NCI-H2171 treated with DMSO at 0.1 percent for 48 hours (cell line): ENCODE results near the gene FBXO34.

Experiments
- DNase-seq: peaks from one replicate; lab custom pipeline; 2025; lab: John Stamatoyannopoulos, UW

The FBXO34 gene

DNA sequence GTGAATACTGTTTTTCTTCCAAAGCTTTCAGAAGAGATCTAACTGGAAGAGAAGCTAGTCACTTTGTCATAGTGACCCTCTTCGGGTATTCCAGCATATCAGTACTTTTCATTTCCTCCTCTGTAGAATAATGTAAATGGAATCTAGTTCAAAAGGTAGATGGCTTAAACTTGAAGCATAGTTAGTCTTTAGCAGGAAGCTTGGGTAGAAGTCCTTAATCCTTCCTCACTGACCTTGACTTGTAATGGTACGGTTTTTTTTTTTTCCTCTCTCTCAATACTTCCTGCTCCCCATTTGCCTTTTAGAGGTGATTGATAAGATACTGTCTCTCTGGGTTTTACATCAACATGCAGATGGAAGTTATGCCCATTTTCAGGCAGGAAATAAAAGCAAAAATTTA, 1.7 kb downstream of the FBXO34 start:
- DNase-seq, result no peak

DNA sequence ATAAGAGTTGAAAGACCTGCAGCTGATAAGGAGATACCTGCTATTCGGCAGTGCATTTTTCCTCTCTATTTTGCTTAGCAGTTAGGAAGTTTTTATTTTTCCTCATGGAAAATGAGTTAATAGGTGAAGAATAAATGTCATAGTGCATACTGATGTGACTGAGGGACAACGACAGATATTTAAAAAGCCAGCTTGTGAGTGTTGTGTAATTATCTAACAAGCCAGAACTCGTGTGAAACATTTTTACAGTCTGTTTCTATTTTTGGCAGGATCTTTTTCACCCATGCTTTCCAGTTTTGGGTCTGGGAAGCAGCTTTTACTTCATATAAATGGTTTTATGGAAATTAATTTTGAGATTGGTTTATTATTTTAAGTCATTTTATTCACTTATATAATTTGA, 2.9 kb downstream of the FBXO34 start:
- DNase-seq, result peak; percentile 39

DNA sequence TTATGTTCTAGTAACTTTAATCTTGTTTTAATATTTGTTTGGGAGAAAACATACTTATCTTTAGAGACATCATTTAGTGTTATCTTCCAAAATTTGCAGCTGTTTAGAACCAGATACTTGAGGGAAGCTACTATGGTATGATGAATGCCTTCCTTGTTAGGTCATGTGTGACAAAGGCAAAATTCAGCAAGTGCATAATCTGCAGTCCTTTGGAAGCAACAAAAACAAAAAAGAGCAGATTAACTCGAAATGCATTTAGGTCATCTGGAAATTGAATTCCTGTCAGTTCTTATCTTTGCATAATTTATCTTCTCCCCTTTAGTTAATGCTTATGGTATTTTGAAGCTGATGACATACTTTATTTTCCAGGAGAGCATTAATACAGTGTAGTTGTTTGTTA, 3.5 kb downstream of the FBXO34 start:
- no peak for DNase-seq

DNA sequence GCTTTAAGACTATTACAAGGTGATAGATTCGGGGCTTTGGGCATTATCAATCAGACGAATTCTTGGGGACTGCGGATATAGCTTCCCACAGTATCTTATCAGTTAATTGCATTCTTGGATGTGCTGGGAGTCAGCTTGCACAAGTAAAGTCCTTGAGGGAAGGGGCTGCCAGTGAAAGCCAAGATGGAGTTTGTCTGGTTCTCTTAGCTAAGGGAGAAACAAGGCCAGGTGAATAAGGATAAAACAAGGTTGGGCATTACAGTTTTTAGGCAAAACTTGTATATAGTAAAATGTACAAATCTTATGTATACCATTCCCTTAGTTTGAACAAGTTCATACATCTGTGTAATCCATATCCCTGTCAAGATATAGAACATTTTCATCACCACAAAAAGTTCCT, 5.5 kb downstream of the FBXO34 start:
- DNase-seq, result no peak

DNA sequence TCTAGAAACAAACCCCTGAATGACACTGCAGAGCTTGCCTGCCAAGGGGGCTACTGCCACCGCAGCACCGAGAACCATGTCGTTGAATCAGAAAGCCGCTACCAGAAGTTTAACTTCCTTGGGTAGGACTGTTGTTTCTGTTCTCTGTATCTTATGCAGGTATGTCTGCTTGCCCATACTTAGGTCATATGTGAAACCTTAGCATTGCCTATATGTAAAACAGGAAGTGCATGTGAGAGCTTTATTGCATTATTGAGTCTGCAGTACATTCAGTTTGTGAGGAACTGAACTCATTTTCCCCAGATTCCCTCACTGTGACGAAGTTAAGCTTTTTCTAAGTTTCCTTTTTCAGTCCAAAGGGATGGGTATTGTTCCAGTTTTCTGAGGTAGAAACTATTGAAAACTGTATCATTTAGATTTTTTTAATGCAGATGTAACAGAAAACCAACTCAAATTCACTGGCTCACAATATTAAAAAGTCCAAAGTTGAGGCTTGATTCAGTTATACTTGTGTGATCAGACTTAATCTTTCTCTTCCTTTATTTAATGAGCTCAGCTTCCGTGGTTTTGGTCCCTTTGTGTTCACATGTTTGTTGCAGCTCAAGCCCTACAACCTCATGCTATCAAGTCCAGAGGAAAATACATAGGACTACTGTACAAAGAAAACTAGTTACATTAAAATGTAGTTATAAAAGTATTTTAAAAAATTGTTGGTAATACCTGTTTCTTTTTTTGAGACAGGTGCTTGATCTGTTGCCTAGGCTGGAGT, 6.9 kb downstream of the FBXO34 start:
- DNase-seq, result no peak

DNA sequence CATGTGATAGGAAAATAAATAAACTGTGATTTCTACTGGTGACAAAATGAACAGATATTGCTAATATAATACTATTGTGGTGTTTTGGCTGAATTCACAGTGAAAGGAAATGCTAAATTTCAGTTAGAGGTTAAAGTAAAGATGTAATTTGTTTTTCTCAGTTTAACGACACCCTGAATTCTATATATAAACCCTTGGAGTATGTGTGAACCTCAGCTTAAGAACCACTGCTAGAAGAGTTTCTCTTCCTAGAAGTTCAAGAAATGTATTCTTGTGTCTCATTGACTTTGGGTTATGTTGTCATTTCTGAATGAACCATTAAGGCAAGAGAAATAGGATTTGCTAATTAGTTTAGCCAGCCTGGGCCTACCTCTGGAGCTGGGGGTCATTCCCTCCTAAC, 8.2 kb downstream of the FBXO34 start:
- DNase-seq, result no peak

DNA sequence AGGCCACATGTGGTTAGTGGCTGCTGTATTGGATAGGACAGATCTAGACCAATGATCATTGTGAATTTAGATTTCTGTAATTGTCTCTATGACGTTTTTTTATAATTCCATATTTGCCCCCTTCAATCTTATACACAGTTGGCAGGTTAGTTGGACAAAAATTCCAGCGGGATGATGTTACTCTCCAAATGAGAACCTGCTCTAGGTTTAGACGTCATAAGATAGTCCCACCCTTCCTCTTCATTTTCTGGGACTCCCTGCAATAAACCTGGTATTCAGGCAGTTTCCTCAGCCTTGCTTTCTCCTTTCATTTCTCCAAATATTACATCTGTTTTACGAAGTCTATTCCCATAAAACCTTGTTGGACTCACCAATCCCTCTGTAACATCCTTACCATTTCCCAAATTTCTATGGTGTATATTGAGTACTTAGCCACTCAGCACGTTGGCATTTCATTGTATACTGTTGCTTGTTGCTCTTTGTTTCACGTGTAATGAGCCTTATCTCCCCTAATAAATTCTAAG, 10.2 kb downstream of the FBXO34 start:
- no peak for DNase-seq

DNA sequence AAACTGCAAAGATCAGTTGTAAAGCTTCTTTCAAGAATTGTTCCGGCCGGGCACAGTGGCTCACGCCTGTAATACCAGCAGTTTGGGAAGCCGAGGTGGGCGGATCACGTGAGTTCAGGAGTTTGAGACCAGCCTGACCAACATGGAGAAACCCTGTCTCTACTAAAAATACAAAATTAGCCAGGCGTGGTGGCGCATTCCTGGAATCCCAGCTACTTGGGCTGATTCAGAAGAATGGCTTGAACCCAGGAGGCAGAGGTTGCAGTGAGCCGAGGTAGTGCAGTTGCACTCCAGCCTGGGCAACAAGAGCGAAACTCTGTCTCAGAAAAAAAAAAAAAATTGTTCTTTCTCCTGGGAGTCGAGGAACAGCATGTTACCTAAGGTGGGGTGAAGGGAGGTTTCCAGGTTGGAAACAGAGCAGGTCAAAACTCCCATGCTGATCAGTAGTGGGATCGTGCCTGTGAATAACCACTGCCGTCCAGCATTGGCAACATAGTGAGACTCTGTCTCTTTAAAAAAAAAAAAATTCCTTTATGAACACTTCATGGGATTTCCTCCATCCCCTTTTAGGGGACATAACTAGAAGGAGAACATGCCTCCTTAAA, 13.9 kb downstream of the FBXO34 start:
- DNase-seq, result no peak

DNA sequence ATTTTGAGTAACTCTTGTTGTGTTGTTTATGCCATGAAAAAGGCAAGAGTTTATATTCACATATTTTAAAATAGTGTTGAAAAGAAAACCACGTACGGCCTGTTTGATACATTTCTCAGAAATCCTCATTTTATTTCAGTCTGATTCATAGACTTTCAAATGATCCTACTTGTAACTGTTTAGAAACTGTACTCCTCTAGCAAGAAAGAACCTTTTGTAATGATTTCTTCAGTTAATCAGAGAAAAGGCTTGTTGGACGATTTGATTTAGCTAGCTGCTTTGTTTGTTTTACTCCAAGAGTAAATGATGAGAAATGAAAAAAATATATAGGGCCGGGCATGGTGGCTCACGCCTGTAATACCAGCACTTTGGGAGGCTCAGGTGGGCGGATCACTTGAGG, 17.2 kb downstream of the FBXO34 start:
- DNase-seq, result no peak

DNA sequence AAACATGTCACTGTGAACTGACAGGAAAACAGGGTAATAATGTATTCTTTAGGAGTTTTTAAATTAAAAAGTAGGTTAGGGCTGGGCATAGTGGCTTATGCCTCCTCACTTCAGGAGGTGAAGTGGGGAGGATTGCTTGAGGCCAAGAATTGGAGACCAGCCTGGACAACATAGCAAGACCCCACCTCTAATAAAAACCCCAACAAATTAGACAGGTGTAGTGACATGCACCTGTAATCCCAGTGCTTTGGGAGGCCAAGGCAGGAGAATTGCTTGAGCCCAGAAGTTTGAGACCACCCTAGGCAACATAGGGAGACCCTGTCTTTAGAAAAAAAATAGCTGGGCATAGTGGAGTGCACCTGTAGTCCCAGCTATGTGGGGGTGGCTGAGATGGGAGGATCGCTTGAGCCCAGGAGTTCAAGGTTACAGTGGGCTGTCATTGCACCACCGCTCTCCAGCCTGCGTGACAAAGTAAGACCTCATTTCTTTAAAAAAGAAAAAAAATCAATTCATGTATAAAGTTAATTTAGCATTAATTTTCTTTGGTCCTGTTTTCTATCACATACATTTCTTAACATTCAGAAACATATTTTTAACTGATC, 20.4 kb downstream of the FBXO34 start:
- DNase-seq, result no peak

DNA sequence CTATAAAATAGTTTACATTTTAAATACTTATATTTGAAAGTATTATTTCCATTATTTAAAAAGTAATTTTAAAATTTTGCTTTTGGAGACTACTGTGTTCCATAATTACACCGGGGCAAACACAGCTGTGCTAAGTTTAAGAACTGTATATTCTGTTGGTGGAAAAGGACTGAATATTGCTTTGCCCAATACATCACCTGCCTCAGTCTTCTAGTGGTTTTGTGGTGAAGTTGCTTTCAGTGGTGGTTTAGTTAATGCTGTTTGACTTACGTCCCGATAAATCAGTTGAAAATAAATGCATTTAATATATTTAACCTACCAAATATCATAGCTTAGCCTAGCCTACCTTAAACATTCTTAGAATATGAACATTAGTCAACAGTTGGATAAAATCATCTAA, 23.4 kb downstream of the FBXO34 start:
- no peak for DNase-seq

DNA sequence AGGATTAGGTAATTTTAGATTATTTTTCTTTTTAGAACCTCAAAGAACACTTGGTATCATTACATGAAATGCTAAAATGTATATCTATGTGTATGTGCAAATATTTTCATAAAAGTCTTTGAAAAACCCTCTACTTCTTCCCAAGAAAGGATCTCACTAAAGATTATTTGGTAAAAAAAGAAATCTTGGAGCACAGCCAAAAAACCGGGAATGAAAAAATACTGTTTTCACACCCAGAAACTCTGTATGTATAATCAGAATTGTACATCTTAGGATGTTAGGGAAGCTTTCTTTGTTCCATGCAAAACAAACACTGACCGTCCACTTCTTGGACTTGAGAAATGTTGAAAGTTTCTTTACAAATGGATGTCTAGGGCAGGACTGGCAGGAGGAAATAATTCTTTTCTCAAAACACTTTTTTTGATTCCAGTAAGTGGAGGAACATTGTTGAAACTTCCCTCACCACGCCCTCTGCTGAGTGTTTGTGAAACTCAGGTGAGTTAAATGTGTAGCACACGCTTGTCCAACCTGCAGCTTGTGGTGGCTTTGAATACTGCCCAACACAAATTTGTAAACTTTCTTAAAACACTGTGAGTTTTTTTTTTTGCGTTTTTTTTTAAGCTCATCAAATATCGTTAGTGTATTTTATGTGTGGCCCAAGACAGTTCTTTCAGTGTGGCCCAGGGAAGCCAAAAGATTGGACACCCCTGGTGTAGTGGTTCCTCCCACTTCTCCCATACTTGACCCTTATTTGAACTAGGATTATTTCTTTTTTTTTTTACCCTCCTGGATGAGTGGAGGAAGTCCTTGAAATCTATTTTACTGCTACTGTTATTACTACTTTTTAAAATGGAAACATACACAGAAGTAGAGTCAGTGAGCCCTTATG, 26.6 kb downstream of the FBXO34 start:
- peak; percentile 23 for DNase-seq

DNA sequence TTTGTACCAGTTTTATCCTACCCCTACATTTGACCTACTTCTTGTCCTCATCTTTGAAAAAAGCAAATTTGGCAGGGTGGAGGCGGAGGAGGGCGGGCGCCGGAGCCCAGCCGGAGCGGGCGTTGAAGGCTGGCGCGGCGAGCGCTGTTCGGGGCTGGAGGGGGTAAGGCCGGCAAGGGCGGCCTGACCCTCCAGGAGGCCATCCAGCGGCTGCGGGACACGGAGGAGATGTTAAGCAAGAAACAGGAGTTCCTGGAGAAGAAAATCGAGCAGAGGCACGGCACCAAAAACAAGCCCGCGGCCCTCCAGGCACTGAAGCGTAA, 27.2 kb downstream of the FBXO34 start:
- no peak for DNase-seq

DNA sequence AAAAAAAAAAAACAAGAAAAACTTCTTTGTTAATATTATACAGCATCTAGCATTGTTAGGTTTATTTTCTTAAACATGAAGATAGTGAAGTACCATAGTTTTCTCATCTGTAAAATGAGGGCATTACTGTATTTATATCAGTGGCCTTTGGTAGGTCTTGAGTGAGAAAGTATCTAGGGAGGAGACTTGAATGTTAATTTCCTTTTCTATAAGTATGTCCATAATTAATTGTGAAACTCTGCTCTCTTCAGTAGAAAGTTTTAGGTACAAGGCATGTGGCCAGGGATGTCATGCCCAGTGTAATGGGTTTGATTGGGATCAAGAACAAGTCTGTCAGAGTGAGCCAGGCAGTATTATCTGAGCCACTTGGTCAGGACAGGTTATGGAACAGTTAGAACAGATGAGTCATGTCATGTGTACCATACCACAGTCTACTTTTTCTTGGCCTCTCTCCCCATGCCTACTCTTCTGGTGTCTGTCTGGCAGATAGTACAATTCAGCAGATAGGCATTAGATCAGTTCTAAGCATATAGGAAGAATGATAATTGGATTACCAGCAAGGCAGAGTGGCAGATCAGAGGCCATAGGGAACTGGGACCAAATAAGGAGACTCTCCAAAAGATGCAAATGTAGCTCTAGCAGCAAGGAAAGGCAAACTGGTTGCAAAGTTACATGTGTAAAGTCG, 30.4 kb downstream of the FBXO34 start:
- DNase-seq, result no peak

DNA sequence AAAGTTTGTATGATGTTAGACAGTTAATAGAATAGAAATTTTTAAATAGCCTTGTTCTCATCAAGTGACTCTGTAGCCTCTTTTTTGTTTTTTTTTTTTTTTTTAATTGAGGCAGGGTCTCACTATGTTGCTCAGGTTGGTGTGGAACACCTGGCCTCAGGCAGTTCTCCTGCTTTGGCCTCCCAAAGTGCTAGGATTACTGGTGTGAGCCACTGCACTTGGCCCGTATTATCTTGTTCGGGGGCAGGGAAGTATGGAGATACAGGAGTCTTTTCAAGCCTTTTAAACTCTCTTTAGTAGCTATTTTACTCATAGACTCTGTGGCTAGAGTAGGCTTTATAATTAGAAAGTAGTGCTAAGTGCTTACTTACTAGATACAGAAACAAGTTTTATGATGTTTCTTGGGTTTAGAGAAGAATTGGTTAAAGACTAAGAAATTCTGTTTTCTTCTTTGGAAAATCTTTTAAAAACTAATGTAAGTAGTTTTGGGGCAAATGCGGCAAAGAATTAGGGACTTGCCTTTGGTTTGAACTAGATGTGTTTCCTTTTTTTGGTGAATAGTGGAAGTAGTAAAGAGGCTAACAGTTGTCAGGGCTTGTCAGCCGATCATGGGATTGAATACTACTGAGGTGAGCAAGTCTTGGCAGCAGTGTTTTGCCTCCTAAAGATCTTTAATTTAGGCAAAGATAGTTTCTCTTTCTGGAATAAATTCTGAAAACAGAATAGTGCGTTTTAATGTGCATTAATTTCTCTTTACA, 31.3 kb downstream of the FBXO34 start:
- no peak for DNase-seq

DNA sequence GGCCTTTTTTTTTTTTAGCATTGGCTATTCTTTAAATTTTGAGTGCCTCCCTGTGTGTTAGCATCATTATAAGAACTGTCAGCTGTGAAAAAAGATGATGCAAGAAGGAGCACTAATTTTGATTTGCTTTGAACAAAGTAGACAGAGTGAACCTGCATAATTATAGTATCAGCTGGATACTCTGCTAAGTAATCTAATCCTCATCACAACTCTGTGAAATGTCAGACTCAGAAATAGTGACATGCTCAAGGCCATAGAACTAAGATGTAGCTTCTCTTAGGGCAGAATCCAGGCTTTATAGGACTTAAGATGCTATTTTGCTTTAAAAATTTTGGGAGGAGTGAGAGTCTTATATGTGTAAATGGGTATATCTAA, 31.9 kb downstream of the FBXO34 start:
- DNase-seq, result no peak

DNA sequence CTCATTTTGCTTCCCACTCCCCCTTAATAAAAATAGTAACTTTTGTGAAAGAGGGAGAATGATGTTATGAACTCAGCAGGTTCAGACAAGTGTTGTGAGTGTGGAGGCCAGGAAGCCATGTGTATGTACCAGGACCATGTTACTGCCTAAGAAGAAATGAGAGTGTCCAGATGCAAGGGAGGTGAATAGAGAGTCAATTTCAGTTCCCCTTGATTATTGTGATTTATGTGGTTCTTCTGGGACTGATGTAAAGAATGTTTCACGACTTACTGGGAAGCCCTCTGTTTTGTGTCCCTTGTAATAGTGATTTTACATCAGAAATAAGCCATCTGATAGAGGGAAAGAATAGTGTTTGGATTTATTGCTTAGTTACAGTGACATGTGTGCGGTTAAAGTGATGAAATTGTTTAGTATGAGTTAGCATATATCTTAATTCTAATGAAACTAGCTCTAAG, 32.5 kb downstream of the FBXO34 start:
- DNase-seq, result no peak

DNA sequence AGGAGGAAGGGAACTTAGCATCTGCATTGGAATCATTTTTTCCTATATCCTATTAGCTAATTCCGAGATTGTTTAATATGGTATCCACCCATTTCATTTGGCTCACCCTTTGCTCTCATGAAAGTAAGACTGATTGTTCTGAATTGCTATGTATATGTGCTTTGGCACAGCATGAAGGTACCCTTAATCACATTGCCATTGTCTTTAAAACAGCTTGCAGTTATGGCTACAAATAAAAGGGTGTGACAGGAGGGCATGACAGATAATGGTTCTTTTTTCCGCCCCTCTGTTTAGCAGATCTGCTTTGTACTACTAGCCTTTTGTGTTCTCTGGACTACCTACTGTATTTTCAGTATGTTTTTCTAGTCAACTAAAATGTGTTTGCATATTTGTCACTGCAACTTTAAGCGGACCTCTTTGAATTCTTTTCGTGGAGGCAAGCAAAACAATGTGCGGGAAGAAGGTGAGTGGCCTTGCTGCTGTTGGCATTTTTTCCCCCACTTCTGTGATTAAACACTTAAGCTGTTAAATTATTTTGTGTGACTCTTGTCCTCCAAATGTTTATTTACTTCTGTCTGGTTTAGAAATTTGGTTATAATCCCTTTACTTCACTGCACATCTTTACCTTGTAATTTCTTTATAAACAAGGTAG, 35.8 kb downstream of the FBXO34 start:
- DNase-seq, result no peak

DNA sequence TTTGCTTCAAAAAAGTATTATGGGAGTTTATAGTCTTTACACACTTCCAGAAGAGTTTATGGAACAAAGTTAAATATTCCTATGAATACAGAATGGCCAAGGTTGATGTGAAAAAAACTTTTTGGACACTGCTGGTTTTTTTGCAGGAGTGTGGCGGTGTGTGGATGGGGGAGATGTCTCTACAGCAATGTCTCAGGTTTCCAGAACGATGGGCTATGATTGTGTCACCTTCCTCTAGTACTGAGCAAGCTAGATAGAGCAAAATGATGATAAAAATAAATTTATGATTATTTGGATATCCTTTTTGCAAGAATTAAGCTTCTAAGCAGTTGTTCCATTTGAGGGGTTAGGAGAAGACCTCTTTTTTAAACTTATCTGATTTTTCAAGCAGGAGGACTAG, 37.9 kb downstream of the FBXO34 start:
- no peak for DNase-seq

DNA sequence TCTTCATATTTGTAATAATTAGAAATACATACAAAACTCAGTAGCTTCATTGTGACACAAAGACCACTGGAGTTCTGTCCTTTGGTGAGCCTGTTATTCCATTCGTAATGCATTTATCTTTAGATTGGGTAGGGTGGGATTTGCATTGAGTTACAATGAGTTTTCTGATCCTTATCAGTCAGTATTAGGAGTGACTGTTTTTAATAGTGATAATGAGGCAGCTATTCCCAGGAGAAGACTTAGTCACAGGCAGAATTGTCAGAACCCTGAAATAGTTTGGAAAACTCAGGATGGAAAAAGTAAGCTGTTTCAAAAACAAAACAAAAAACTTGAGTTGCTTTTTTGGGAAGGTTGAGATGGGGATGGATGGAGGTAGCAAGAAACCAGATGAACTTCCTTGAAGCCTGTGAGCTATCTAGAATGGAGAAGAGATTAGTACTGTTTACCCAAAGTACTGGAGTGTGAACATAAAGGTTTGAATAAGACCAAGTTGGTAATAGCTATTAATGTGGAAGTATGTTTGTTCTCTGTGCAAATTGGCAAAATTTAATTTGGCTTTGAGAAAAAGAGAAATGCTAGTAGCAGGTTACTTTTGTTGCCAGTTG, 38.6 kb downstream of the FBXO34 start:
- DNase-seq, result no peak
